SIG-M5 treated with dmso at 0.1 percent for 504 hours (cell line): Measurements from ENCODE around the gene SCG3.

Experiments used
- DNase-seq: peaks from one replicate; lab custom pipeline; 2025; ENCODE audit not compliant: unreplicated experiment; lab: John Stamatoyannopoulos, UW

Gene SCG3

GRCh38 chr15:51726302-51727073, 45.2 kb downstream of the SCG3 start:
- DNase-seq = peak; percentile 37

- peak; percentile 7 for DNase-seq
Measured at GRCh38 chr15:51727141-51727897, 46.0 kb downstream of the SCG3 start.

DNA sequence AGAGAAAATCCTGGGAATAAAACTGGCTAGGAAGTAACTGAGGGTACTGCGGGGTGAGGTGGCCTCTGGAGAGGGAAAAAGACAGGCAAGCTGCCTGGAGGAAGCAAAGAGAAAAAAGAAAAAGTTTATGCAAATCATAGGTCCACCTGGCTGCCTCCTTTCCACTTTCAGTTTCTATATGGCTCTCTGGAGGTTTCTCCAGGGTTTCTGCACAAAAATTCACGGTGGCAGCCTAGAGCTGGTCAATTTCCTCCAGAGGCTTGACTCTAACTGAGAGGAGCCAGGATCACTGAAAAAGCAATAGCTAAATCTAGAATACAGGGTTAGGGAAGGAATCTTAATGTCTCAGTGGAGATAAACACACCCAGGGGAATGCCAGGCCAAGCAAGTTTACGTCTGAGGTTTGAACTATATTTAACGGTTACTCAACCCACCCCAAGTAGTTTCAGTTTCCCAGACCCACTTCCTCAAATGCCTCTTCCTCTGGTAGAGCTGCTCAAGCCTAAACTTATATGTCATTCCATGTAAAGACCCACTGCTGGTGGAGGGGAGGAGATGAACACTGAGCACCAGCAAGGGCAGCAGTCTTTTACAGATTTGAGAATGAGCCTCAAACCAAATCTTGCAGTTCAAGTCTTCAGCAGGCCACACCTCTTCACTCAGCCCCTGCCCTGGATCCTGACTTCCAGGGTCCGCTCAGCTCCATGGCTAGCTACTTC, 50.4 kb downstream of the SCG3 start:
- DNase-seq = peak; percentile 95

DNA sequence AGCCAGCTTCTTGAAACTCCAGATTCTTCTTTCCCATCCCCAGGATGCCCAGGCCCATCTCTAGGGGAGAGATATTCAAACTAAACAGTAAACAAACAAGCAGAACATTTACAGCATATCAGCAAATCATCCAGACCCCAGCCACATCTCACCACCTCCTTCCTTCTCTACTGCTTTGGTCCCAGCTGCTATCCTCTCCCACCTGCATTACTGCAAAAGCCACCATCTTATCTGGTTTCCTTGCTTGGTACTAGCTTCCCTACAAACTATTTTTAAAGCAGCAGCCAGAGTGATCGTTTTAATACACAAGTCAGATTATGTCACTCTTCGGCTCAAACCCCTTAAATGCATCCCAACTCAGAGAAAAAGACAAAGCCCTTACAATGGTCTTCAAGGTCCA, 51.3 kb downstream of the SCG3 start:
- no peak for DNase-seq

GRCh38 chr15:51735228-51736010, 54.1 kb downstream of the SCG3 start:
- peak; percentile 1 for DNase-seq

GRCh38 chr15:51736069-51736468, 54.8 kb downstream of the SCG3 start:
- peak; percentile 83 for DNase-seq

- peak; percentile 44 for DNase-seq
Measured at GRCh38 chr15:51736751-51737521, 55.6 kb downstream of the SCG3 start.

DNA sequence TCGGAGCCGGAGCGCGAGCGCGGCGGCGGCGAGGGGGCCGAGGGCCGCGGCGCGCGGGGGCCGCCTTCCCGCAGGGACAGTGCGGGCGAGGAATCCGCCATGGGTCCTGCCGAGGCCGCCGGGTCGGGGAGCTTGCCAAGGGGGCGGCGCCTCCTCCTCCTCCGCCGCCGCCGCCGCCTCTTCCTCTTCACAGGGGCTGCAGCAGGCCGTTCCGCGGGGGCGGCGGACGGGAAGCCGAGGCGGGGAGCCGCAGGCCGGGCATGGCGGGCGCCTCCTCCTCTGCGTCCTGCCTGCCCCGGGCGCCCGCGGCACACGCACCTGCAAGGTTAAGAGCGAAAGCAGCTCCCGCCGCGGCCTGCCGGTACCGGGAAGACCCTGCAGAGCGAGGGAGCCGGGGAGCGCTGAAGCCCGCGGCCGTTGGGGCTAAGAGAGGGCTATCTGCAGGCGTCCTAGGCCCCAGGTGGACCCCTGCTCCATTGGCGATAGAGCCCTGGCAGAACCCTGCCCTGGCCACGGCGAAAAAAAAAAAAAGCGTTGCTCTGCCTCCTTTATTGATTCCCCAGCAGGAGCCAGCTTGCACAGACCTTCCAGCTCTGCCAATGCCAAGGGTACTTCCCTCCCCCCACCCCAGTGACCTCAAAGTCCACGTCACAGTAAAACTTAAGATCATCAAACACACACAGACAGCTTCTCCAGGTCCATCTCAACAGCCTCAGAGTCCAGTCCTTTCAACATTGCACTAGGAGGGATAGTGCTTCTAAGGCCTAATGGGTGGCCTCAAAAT, 56.4 kb downstream of the SCG3 start, which contains the start of gene LYSMD2:
Gene LYSMD2, minus strand, starts transcription at position 134 of the 784 bp plus-strand sequence. Its CDS starts 33 bp downstream, at position 101.
- DNase-seq = peak; percentile 30

GRCh38 chr15:51738553-51738952, 57.2 kb downstream of the SCG3 start:
- no peak for DNase-seq

- no peak for DNase-seq
Measured at GRCh38 chr15:51739061-51739712, 57.9 kb downstream of the SCG3 start.

DNA sequence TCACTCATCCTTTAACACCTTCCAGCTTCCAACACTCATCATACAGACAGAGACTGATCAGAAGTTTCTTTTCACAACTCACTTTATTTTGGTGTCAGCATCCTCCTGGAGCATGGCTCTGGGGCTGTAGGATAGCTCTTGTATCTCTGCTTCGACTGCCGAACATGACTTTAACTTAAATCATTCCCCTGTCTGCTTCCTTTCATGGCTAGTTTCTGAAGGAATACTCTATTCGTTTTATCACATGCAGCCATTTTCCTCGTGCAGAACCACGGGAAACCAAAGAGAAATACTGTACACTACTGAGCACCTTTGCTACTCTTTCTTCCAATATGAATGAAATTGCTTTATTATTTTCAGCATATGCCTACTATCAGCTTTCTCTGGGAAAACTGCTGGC, 68.0 kb downstream of the SCG3 start:
- no peak for DNase-seq

DNA sequence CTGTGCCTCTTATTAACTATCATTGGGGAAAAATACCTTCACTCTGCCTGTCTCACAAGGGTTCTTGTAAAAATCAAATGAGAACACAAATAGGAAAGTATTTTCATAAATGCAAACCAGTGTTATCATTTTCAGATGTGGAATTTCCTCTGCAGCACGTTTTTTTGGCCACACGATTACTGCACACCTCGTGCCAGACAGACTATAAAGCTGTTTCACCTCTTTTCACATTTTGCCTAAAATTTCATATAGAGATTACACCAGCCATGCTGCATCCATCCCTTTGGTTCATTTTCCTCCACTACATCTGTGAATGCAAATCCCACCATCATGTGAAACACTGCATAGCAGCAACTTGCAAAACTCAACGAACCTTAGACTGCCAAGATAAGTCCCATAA, 68.9 kb downstream of the SCG3 start:
- no peak for DNase-seq

- peak; percentile 17 for DNase-seq
Measured at GRCh38 chr15:51750792-51751696, 69.7 kb downstream of the SCG3 start, which contains the start of gene TMOD2. TSS of gene TMOD2 (plus strand) at chr15:51751597. CDS start at chr15:51766442, 14,845 bp downstream.

DNA sequence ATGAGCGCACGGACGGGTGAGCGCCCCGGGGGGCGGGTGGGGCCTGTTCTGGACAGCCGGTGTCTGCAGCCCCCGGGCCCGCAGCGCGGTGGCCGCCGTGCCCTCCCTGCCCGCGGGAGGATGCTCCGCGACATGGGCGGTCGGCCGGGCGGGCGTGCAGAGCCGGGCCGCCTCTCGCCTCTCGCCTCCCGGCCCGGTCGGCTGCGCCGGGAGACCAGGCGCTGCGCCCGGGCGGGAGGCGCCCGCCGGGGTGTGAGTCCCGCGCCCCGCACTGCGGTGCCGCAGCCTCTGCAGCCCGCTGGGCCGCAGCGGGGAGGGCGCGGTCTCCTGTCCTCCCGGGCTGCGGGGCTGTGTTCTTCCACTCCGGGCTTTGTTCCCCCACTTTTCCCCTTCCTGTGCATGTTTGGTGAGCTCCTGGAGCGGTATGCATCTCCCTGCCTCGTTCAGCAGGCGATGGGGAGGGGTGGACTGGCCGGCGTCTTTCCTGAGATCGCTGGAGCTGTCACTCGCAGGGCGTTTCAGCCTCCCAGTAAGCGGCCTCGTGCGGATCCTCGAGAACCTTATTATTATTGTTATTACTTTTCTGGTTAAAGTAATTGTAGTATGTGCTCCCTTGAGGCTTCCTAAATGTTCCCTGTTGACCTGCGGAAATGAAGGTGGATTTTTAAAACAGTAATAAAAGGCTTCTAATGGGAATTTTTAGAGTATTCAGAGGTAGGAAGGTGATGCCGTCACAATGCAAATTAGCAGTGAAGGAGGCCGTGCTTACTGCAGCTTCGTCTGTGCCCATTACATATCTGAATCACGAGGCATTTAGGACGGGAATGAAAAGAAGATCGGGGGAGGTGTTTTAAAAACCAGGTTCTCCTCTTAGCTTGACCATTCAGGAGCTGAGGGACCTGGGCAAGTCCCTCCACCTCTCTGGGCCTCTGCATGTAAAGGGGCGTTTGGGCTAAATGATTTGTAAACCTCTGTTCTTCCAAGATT, 70.7 kb downstream of the SCG3 start:
- peak; percentile 15 for DNase-seq

DNA sequence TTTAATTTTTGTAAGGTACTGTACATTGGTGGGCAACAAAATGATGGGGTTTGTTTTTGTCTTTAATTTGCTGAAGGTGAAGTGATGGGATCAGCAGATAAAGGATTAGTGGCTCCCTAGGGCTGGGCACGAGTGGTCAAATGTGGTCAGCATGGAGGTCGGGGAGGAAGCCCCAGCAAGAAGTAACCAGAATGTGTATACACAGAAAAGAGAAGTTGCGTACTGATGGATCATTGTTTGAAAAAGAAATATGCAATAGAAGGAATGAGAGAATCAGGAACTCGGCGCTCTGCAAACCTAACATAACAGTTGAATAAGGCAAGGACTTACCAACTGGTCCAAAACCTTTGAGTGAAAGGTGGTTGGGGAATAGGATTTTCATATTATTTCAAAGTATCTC, 71.6 kb downstream of the SCG3 start:
- peak; percentile 60 for DNase-seq

DNA sequence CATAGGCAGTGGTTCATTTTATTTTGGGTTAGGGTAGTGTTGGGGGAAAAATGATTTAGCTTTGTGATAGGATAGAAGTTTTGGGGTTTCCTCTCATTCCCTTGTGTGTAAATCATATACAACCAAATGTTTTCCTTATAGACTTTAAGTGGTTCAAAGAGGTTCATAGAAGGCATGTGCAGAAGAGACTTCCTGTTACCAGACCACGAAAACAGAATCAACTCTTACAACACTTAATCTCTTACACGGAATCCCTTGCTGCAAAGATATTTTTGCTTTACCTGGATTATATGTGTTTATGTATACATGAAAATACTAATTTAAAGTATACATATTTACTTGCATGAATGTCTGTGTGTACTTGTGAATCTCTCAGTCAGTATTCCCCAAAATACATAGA, 73.0 kb downstream of the SCG3 start:
- peak; percentile 17 for DNase-seq
